H1 (cell line): ENCODE results near the gene NCSTN. TPM values are rescaled to one million over a fixed set of nuclear protein-coding genes. Genes with fewer than 3 reads are reported as not detected.

Source experiments
- CEBPB ChIP-seq: IDR thresholded peaks from 2 replicates; pipeline ENCODE4 v1.6.1; 2012; ENCODE audit warnings: low read depth, low read length
- KDM1A ChIP-seq: fragments of 200-600, 300-600 bp; sonication (generic); IDR thresholded peaks from 2 replicates; pipeline ENCODE4 v1.7.1; 2016; ENCODE audit warnings: mild to moderate bottlenecking, low read length, borderline replicate concordance
- KDM4A ChIP-seq: IDR thresholded peaks from one replicate; pipeline ENCODE4 v1.7.1; 2012; ENCODE audit warnings: low read depth, mild to moderate bottlenecking, moderate library complexity, low read length, inconsistent platforms; ENCODE audit not compliant: severe bottlenecking
- polyA plus RNA-seq, 7 experiments: library from polyadenylated mRNA; depleted of rRNA in 3 of 7; stranded (reverse) in 5 of 7; unstranded in 2 of 7; fragments of >200 nt in 5 of 7; fragments of 200-250 nt in 2 of 7; gene quantifications; 1 replicate in 5 of 7; 2 replicates in 1 of 7; 4 replicates in 1 of 7; pipeline versions ENCODE4 v1.2.1 to v1.2.3, GENCODE V29; 2011 to 2013; ENCODE audit warnings: missing spikeins in 2 of 7, mixed read lengths in 2 of 7
- total RNA-seq: library from RNA; stranded (reverse); fragmentation: NEBNext Ultra II Directional; extraction: Animal tissue kit (Norgen Biotek cat#: 25700); gene quantifications from 2 replicates; pipeline ENCODE4 v1.2.1, GENCODE V29; 2021

NCSTN gene
- total and polyA plus RNA-seq, 2 of the 8 experiments (the other 6 are each of a cell fraction or from before 2014, with no cell fraction given), result 64.7 to 125 TPM

DNA sequence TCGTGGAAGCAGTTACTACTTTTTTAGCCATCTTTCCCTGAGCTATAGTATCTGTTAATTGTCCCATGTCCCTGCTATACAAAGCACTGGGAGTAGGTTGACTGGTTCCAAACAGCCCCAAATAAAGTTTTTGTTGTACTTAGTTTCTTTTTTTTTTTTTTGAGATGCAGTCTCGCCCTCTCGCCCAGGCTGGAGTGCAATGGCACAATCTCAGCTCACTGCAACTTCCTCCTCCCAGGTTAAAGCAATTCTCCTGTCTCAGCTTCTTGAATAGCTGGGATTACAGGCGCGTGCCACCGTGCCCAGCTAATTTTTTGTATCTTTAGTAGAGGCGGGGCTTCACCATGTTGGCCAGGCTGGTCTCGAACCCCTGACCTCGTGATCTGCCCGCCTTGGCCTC lies 3.3 kb downstream of the NCSTN start (continued):
- no peak for TF ChIP-seq CEBPB
- TF ChIP-seq KDM1A, result no peak
- TF ChIP-seq KDM4A, result no peak
- TF ChIP-seq, all 59 proteins: peak for 0
